Measurements from ENCODE around the gene SOX12.

GRCh38 chr20:278181-278580 lies 47.2 kb upstream of the SOX12 start:
- TF ChIP-seq POLR2A (IDR thresholded peaks at IDR 0.05; ENCODE audit: low read depth) = no peak
- no peak for TF ChIP-seq CTCF (IDR thresholded peaks at IDR 0.05)
- no peak for TF ChIP-seq POLR2AphosphoS5 (IDR thresholded peaks at IDR 0.05)
- no peak for TF ChIP-seq EP300 (IDR thresholded peaks at IDR 0.05)

Measured in esophagus muscularis mucosa (tissue), 4 donors.